ENCODE results near the gene RSRC1.

- TF ChIP-seq POLR2A (IDR thresholded peaks at IDR 0.05), result no peak
- no peak for TF ChIP-seq CTCF (IDR thresholded peaks at IDR 0.05)
These were observed 4.1 kb upstream of the RSRC1 start for GRCh38 chr3:158105710-158106253.
